Measurements from ENCODE around the gene SBF1.
"Not testable (repeated sequence)": the region's sequence is repeated elsewhere in the genome, so short reads cannot be mapped to it uniquely, and the experiment has no call there.

Gene SBF1

DNA sequence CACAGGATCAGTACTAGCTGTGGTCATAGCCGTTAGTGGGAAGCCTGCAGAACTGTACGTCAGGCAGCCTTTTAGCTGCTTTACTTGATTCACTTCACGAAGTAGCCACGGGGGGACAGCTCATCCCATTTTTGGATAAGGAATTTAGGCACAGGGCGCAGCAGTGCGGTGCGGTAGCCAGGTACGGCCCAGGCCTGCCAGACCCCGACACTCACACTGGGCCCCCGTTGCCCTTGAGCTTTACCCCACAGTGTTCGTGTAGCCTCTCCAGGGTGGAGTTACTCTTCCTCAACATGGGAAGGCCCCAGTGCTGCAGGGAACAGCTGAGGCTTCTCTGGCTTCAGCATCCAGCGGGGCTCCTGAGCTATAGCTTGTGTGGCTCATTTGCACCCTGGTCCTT lies 59.4 kb downstream of the SBF1 start:
- peaks cover 53 to 90% of the 10 kb centered on the region in 2 donors for H3K36me3 ChIP-seq (replicated peaks in 1 of 2; ENCODE audit: control insufficient read depth in 2 of 2, insufficient read depth in 2 of 2, low read length in 2 of 2)
- H3K23ac ChIP-seq (ENCODE audit: low read depth, low read length, poor library complexity): no peak overlapping the region
- no CpG with 5 or more reads among the region's 12 CpGs for WGBS, 2 donors (ENCODE audit: extremely low coverage in 2 of 2, insufficient read length in 2 of 2, insufficient replicate concordance in 1 of 2)

DNA sequence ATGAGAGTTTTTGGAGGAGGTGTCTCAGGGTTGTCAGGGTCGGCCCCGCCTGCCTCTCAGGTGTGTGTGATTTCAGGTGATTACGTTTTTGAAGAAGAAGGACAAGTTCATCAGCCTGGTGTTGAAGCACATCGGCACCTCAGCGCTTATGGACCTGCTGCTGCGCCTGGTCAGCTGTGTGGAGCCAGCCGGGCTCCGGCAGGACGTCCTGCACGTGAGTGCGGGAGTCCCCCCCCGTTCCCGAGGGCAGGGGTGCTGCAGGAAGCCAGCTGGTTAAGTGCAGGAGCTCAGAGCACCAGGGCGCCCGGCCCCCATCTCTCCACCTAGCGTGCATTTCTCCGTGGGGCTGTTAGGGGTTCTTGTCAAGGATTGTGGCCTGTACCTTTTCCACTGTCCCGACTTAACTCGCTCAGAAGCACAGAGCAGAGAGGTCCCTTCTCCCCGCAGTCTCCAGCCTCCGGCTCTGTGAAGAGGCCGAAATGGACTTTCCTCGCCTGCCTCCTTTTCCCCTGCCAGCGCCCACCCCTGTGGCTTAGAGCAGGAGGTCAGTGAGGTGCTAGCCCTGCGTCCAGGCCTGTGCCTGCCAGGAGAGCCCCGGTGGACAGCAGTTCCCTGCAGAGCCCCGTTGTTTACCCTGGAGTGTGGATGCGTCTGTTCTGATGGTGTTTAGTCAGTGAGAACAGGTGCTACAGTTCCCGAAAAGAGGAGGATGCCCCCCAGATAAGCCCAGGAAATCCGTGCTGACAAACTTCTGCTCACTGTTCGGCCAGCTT lies 60.2 kb downstream of the SBF1 start:
- no peak overlapping the region for H4K8ac ChIP-seq (ENCODE audit: low read depth, low read length)
- no peak overlapping the region for H3K4me2 ChIP-seq (ENCODE audit: insufficient read depth, low read length, poor library complexity, severe bottlenecking)
- H3K9ac ChIP-seq (ENCODE audit: low read depth, low read length, poor library complexity): no peak overlapping the region
- H3K14ac ChIP-seq (ENCODE audit: low read length): no peak overlapping the region
- peaks cover 48 to 85% of the 10 kb centered on the region in 2 donors for H3K36me3 ChIP-seq (replicated peaks in 1 of 2; ENCODE audit: control insufficient read depth in 2 of 2, insufficient read depth in 2 of 2, low read length in 2 of 2)
- DNase-seq (ENCODE audit: low spot score): no peak
- no peaks in the 10 kb centered on the region for H3K27me3 ChIP-seq (ENCODE audit: control insufficient read depth in 3 of 3, insufficient read depth in 3 of 3, low read depth in 1 of 3, low read length in 3 of 3)
- H2AK5ac ChIP-seq (ENCODE audit: low read depth, low read length): no peak overlapping the region
- H3K4ac ChIP-seq (ENCODE audit: low read length): no peak overlapping the region
- no peak overlapping the region for H3K27ac ChIP-seq (replicated peaks; ENCODE audit: low read length)
- H3K18ac ChIP-seq (ENCODE audit: low read length): no peak overlapping the region
- no peak overlapping the region for H2BK5ac ChIP-seq (ENCODE audit: low read length)
- H2BK12ac ChIP-seq (ENCODE audit: low read length): no peak overlapping the region
- no peak overlapping the region for H2BK120ac ChIP-seq (ENCODE audit: low read depth, low read length)
- no peak overlapping the region for H2AFZ ChIP-seq (ENCODE audit: low read length)
- H4K91ac ChIP-seq (ENCODE audit: low read depth, low read length, poor library complexity): no peak overlapping the region
- no peak overlapping the region for H2BK15ac ChIP-seq (ENCODE audit: low read length)
- no peaks in the 10 kb centered on the region for H3K4me1 ChIP-seq (ENCODE audit: control insufficient read depth in 2 of 2, insufficient read depth in 1 of 2, low read depth in 1 of 2, low read length in 2 of 2)
- H3K9me3 ChIP-seq (replicated peaks in 1 of 2; ENCODE audit: control insufficient read depth in 2 of 2, insufficient read depth in 1 of 2, low read depth in 1 of 2, low read length in 2 of 2): no peaks in the 10 kb centered on the region
- no CpG with 5 or more reads among the region's 31 CpGs for WGBS, 2 donors (ENCODE audit: extremely low coverage in 2 of 2, insufficient read length in 2 of 2, insufficient replicate concordance in 1 of 2)
- H3K79me1 ChIP-seq (ENCODE audit: low read depth, low read length): peaks cover 5% of the 10 kb centered on the region
- H3K23ac ChIP-seq (ENCODE audit: low read depth, low read length, poor library complexity): peak overlapping the region; percentile 47
- H3K4me3 ChIP-seq (ENCODE audit: low read length in 2 of 2): no peak overlapping the region

More for the DNA sequence above, 59.4 kb downstream of the SBF1 start:
- Histone ChIP-seq H3K18ac (ENCODE audit: low read length) (no peak overlapping the region), H2BK5ac (ENCODE audit: low read length) (no peak overlapping the region), H3K9ac (ENCODE audit: low read depth, low read length, poor library complexity) (no peak overlapping the region), H3K14ac (ENCODE audit: low read length) (no peak overlapping the region), H3K4me3 (ENCODE audit: low read length in 2 of 2) (no peak overlapping the region), H3K9me3 (replicated peaks in 1 of 2; ENCODE audit: control insufficient read depth in 2 of 2, insufficient read depth in 1 of 2, low read depth in 1 of 2, low read length in 2 of 2) (no peaks in the 10 kb centered on the region), H2AK5ac (ENCODE audit: low read depth, low read length) (no peak overlapping the region), H2BK12ac (ENCODE audit: low read length) (no peak overlapping the region), H3K4ac (ENCODE audit: low read length) (no peak overlapping the region), H2BK120ac (ENCODE audit: low read depth, low read length) (no peak overlapping the region), H3K4me2 (ENCODE audit: insufficient read depth, low read length, poor library complexity, severe bottlenecking) (no peak overlapping the region), H3K27me3 (ENCODE audit: control insufficient read depth in 3 of 3, insufficient read depth in 3 of 3, low read depth in 1 of 3, low read length in 3 of 3) (no peaks in the 10 kb centered on the region), H4K8ac (ENCODE audit: low read depth, low read length) (no peak overlapping the region), H2BK15ac (ENCODE audit: low read length) (no peak overlapping the region), H4K91ac (ENCODE audit: low read depth, low read length, poor library complexity) (no peak overlapping the region), H3K4me1 (ENCODE audit: control insufficient read depth in 2 of 2, insufficient read depth in 1 of 2, low read depth in 1 of 2, low read length in 2 of 2) (no peaks in the 10 kb centered on the region), H3K27ac (replicated peaks; ENCODE audit: low read length) (no peak overlapping the region), H2AFZ (ENCODE audit: low read length) (no peak overlapping the region), H3K79me1 (ENCODE audit: low read depth, low read length) (peaks cover 6% of the 10 kb centered on the region)
- no peak for DNase-seq (ENCODE audit: low spot score)

DNA sequence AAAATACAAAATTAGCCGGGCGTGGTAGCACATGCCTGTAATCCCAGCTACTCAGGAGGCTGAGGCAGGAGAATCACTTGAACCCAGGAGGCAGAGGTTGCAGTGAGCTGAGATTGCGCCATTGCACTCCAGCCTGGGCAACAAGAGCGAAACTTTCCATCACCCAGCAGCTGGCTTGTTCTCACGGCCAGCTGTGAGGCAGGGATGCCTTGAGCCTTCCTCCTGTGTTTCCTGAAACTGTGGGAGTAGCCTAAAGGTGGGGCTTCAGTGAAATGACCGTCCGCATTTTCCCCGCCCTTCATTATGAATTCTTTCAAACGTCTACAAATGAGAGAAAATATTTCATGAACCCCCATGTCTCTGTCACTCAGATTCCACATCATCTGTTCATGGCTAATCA lies 65.9 kb downstream of the SBF1 start:
- not testable (repeated sequence) for H3K18ac ChIP-seq (ENCODE audit: low read length); H3K23ac ChIP-seq (ENCODE audit: low read depth, low read length, poor library complexity); H3K14ac ChIP-seq (ENCODE audit: low read length); H3K9me3 ChIP-seq (replicated peaks in 1 of 2; ENCODE audit: control insufficient read depth in 2 of 2, insufficient read depth in 1 of 2, low read depth in 1 of 2, low read length in 2 of 2); H3K27ac ChIP-seq (replicated peaks; ENCODE audit: low read length); H2AFZ ChIP-seq (ENCODE audit: low read length); H3K27me3 ChIP-seq (ENCODE audit: control insufficient read depth in 3 of 3, insufficient read depth in 3 of 3, low read depth in 1 of 3, low read length in 3 of 3); H4K91ac ChIP-seq (ENCODE audit: low read depth, low read length, poor library complexity); H2BK12ac ChIP-seq (ENCODE audit: low read length); H2BK120ac ChIP-seq (ENCODE audit: low read depth, low read length); H3K79me1 ChIP-seq (ENCODE audit: low read depth, low read length); H3K4me2 ChIP-seq (ENCODE audit: insufficient read depth, low read length, poor library complexity, severe bottlenecking); H3K4me1 ChIP-seq (ENCODE audit: control insufficient read depth in 2 of 2, insufficient read depth in 1 of 2, low read depth in 1 of 2, low read length in 2 of 2); H3K4me3 ChIP-seq (ENCODE audit: low read length in 2 of 2); H4K8ac ChIP-seq (ENCODE audit: low read depth, low read length); H3K4ac ChIP-seq (ENCODE audit: low read length); H2AK5ac ChIP-seq (ENCODE audit: low read depth, low read length); H3K9ac ChIP-seq (ENCODE audit: low read depth, low read length, poor library complexity); DNase-seq (ENCODE audit: low spot score); H2BK15ac ChIP-seq (ENCODE audit: low read length); H2BK5ac ChIP-seq (ENCODE audit: low read length)
- no CpG with 5 or more reads among the region's 9 CpGs for WGBS, 2 donors (ENCODE audit: extremely low coverage in 2 of 2, insufficient read length in 2 of 2, insufficient replicate concordance in 1 of 2)
- peaks cover 20 to 67% of the 10 kb centered on the region in 2 donors for H3K36me3 ChIP-seq (replicated peaks in 1 of 2; ENCODE audit: control insufficient read depth in 2 of 2, insufficient read depth in 2 of 2, low read length in 2 of 2)

DNA sequence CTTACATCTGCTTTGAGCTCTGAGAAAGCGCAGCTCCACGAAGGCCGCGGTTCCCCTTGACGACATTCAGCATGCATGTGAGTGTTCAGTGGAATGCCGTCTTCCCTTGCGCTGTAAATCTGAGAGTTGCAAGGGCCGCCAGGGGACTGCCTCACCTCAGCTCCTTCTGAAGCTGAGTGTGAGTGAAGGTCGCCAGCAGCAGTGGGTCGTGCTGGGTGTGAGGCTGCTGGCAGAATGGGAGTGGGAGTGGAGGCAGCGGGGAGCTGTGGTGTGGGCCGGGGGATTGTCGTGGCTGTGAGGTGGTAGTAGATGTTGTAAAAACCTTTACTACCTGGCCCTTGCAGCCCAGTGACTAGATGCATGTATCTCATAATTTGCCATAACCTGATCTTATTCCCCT lies 66.5 kb downstream of the SBF1 start:
- Histone ChIP-seq H3K9me3 (replicated peaks in 1 of 2; ENCODE audit: control insufficient read depth in 2 of 2, insufficient read depth in 1 of 2, low read depth in 1 of 2, low read length in 2 of 2) (peaks cover 0 to 3% of the 10 kb centered on the region in 2 donors), H4K91ac (ENCODE audit: low read depth, low read length, poor library complexity) (no peak overlapping the region), H3K36me3 (replicated peaks in 1 of 2; ENCODE audit: control insufficient read depth in 2 of 2, insufficient read depth in 2 of 2, low read length in 2 of 2) (peaks cover 19 to 66% of the 10 kb centered on the region in 2 donors), H3K23ac (ENCODE audit: low read depth, low read length, poor library complexity) (no peak overlapping the region), H3K27me3 (ENCODE audit: control insufficient read depth in 3 of 3, insufficient read depth in 3 of 3, low read depth in 1 of 3, low read length in 3 of 3) (no peaks in the 10 kb centered on the region), H2BK12ac (ENCODE audit: low read length) (no peak overlapping the region), H3K4me1 (ENCODE audit: control insufficient read depth in 2 of 2, insufficient read depth in 1 of 2, low read depth in 1 of 2, low read length in 2 of 2) (no peaks in the 10 kb centered on the region), H2BK120ac (ENCODE audit: low read depth, low read length) (no peak overlapping the region), H3K9ac (ENCODE audit: low read depth, low read length, poor library complexity) (no peak overlapping the region), H2AK5ac (ENCODE audit: low read depth, low read length) (no peak overlapping the region), H2AFZ (ENCODE audit: low read length) (no peak overlapping the region), H3K4me3 (ENCODE audit: low read length in 2 of 2) (peak overlapping the region in 1 of 2 donors; percentile 71), H2BK15ac (ENCODE audit: low read length) (no peak overlapping the region), H3K14ac (ENCODE audit: low read length) (no peak overlapping the region), H2BK5ac (ENCODE audit: low read length) (no peak overlapping the region), H3K27ac (replicated peaks; ENCODE audit: low read length) (no peak overlapping the region), H3K4me2 (ENCODE audit: insufficient read depth, low read length, poor library complexity, severe bottlenecking) (no peak overlapping the region), H3K4ac (ENCODE audit: low read length) (no peak overlapping the region), H3K79me1 (ENCODE audit: low read depth, low read length) (peaks cover 8% of the 10 kb centered on the region), H4K8ac (ENCODE audit: low read depth, low read length) (no peak overlapping the region), H3K18ac (ENCODE audit: low read length) (no peak overlapping the region)
- WGBS, 2 donors (ENCODE audit: extremely low coverage in 2 of 2, insufficient read length in 2 of 2, insufficient replicate concordance in 1 of 2): no CpG with 5 or more reads among the region's 13 CpGs
- no peak for DNase-seq (ENCODE audit: low spot score)

Measured in neuronal stem cell (in vitro differentiated cells).